Inflammatory macrophage treated with lipopolysaccharide for 4 hours (primary cell): ENCODE results near the gene CLEC4G.

Source experiments
- DNase-seq: peaks from one replicate; pipeline ENCODE4 v3.0.0-alpha.2; 2020

Gene CLEC4G

GRCh38 chr19:7720351-7720750, 11.6 kb downstream of the CLEC4G start:
- DNase-seq: no peak

GRCh38 chr19:7718668-7719067, 13.2 kb downstream of the CLEC4G start:
- no peak for DNase-seq

- no peak for DNase-seq
Measured at GRCh38 chr19:7716762-7717161, 15.1 kb downstream of the CLEC4G start.

GRCh38 chr19:7715671-7716070, 16.2 kb downstream of the CLEC4G start:
- no peak for DNase-seq

- DNase-seq: no peak
Measured at GRCh38 chr19:7710616-7711015, 21.3 kb downstream of the CLEC4G start.

GRCh38 chr19:7709932-7710460, 21.9 kb downstream of the CLEC4G start:
- no peak for DNase-seq

GRCh38 chr19:7706955-7707456, 24.9 kb downstream of the CLEC4G start:
- no peak for DNase-seq

GRCh38 chr19:7706188-7706954, 25.5 kb downstream of the CLEC4G start:
- DNase-seq: peak; percentile 74

GRCh38 chr19:7705387-7706187, 26.3 kb downstream of the CLEC4G start:
- DNase-seq: peak; percentile 96

GRCh38 chr19:7704280-7705060, 27.4 kb downstream of the CLEC4G start:
- no peak for DNase-seq

- DNase-seq: no peak
Measured at GRCh38 chr19:7703332-7703731, 28.6 kb downstream of the CLEC4G start.

GRCh38 chr19:7701654-7702457, 30.1 kb downstream of the CLEC4G start, which contains the start of gene FCER2:
TSS of gene FCER2 (minus strand) at chr19:7702131. CDS start at chr19:7699760, 2,371 bp downstream.
- peak; percentile 65 for DNase-seq

- DNase-seq: no peak
Measured at GRCh38 chr19:7701049-7701653, 30.8 kb downstream of the CLEC4G start.

GRCh38 chr19:7699417-7700401, 32.2 kb downstream of the CLEC4G start:
- peak; percentile 59 for DNase-seq

- DNase-seq: no peak
Measured at GRCh38 chr19:7699003-7699402, 32.9 kb downstream of the CLEC4G start.

- no peak for DNase-seq
Measured at GRCh38 chr19:7698583-7698982, 33.3 kb downstream of the CLEC4G start.

- DNase-seq: no peak
Measured at GRCh38 chr19:7697721-7698287, 34.1 kb downstream of the CLEC4G start.

GRCh38 chr19:7694499-7694898, 37.4 kb downstream of the CLEC4G start:
- no peak for DNase-seq

- no peak for DNase-seq
Measured at GRCh38 chr19:7692417-7693088, 39.4 kb downstream of the CLEC4G start.
